OCI-LY1 (cell line): Measurements from ENCODE around the gene TADA3.

Experiments
- H2AFZ ChIP-seq: fragments of 200-600 bp; sonication (generic), shearing (Covaris generic); 2 replicates; pipeline ENCODE4 v1.6.0; 2014; ENCODE audit warnings: antibody characterized with exemption, mild to moderate bottlenecking, low read length
- H3F3A ChIP-seq: fragments of 200-600 bp; sonication (generic), shearing (Covaris generic); 2 replicates; pipeline ENCODE4 v1.6.0; 2014; ENCODE audit warnings: mild to moderate bottlenecking, antibody characterized with exemption, low read length, moderate library complexity; ENCODE audit not compliant: insufficient read depth
- H3K27ac ChIP-seq: fragments of 200-600 bp; sonication (generic); 2 replicates; pipeline ENCODE4 v1.5.1; 2014; ENCODE audit warnings: low read length, mixed run types, mild to moderate bottlenecking, low read depth; ENCODE audit not compliant: poor library complexity, severe bottlenecking
- H3K27me3 ChIP-seq: fragments of 200-600 bp; sonication (generic); 2 replicates; pipeline ENCODE4 v1.6.0; 2014; ENCODE audit warnings: antibody characterized with exemption, mild to moderate bottlenecking, low read length, moderate library complexity; ENCODE audit not compliant: insufficient read depth
- H3K36me3 ChIP-seq: fragments of 200-600 bp; sonication (generic); 2 replicates; pipeline ENCODE4 v1.6.1; 2014; ENCODE audit warnings: mild to moderate bottlenecking, antibody characterized with exemption, low read length, moderate library complexity, mixed read lengths; ENCODE audit not compliant: insufficient read depth
- H3K4me1 ChIP-seq: fragments of 200-600 bp; sonication (generic); 2 replicates; pipeline ENCODE4 v1.5.1; 2014; ENCODE audit warnings: mild to moderate bottlenecking, low read length, moderate library complexity; ENCODE audit not compliant: insufficient read depth, severe bottlenecking
- H3K4me2 ChIP-seq: fragments of 200-600 bp; sonication (generic), shearing (Covaris generic); 2 replicates; pipeline ENCODE4 v1.6.1; 2014; ENCODE audit warnings: low read length
- H3K4me3 ChIP-seq: fragments of 200-600 bp; sonication (generic); 2 replicates; pipeline ENCODE4 v1.5.1; 2014; ENCODE audit warnings: low read length, low read depth, mild to moderate bottlenecking, mixed read lengths; ENCODE audit not compliant: poor library complexity, severe bottlenecking
- H3K79me2 ChIP-seq: fragments of 200-600 bp; shearing (Covaris generic); 2 replicates; pipeline ENCODE4 v1.6.1; 2016; ENCODE audit warnings: mixed run types, low read length, mixed read lengths; ENCODE audit not compliant: insufficient read depth
- H3K9ac ChIP-seq: fragments of 200-600 bp; sonication (generic), shearing (Covaris generic); 2 replicates; pipeline ENCODE4 v1.6.1; 2014; ENCODE audit warnings: mild to moderate bottlenecking, low read length, mixed read lengths
- H3K9me2 ChIP-seq: fragments of 200-600 bp; sonication (generic), shearing (Covaris generic); 2 replicates; pipeline ENCODE4 v1.6.1; 2014; ENCODE audit warnings: low read depth, mild to moderate bottlenecking, low read length, mixed read lengths
- H3K9me3 ChIP-seq: fragments of 200-600 bp; shearing (Covaris generic); 2 replicates; pipeline ENCODE4 v1.6.1; 2014; ENCODE audit warnings: low read length, mixed read lengths
- H4K20me1 ChIP-seq: fragments of 200-600 bp; sonication (generic), shearing (Covaris generic); 2 replicates; pipeline ENCODE4 v1.6.0; 2016; ENCODE audit warnings: mild to moderate bottlenecking, low read length; ENCODE audit not compliant: insufficient read depth
- CTCF ChIP-seq: fragments of 200-600 bp; sonication (generic), shearing (Covaris generic); IDR thresholded peaks from 2 replicates; pipeline ENCODE4 v1.5.1; 2017; ENCODE audit warnings: mild to moderate bottlenecking, antibody characterized with exemption, low read length, moderate library complexity, mixed read lengths
- EZH2 ChIP-seq: fragments of 200-600 bp; sonication (generic), shearing (Covaris generic); IDR thresholded peaks from 2 replicates; pipeline ENCODE4 v1.8.0; 2017; ENCODE audit warnings: borderline replicate concordance, mixed run types, mild to moderate bottlenecking, antibody characterized with exemption, low read length, moderate library complexity, mixed read lengths

TADA3 gene

GRCh38 chr3:9797196-9797945 is 5.1 kb upstream of the TADA3 start:
- no peak overlapping the region for H3K4me2 ChIP-seq
- no peaks in the 10 kb centered on the region for H3F3A ChIP-seq
- H4K20me1 ChIP-seq = no peaks in the 10 kb centered on the region
- H3K27me3 ChIP-seq = no peaks in the 10 kb centered on the region
- H3K9ac ChIP-seq = no peak overlapping the region
- H3K27ac ChIP-seq = no peak overlapping the region
- H2AFZ ChIP-seq = no peak overlapping the region
- peaks cover 21% of the 10 kb centered on the region for H3K4me1 ChIP-seq
- H3K9me2 ChIP-seq = no peaks in the 10 kb centered on the region
- TF ChIP-seq CTCF (no peak), EZH2 (no peak)
- no peak overlapping the region for H3K4me3 ChIP-seq
- peaks cover 76% of the 10 kb centered on the region for H3K36me3 ChIP-seq
- peaks cover 20% of the 10 kb centered on the region for H3K79me2 ChIP-seq
- no peaks in the 10 kb centered on the region for H3K9me3 ChIP-seq

GRCh38 chr3:9795207-9795606 is 2.9 kb upstream of the TADA3 start:
- Histone ChIP-seq H3F3A (no peaks in the 10 kb centered on the region), H3K9ac (no peak overlapping the region; the same call in 1 of the 2 replicates), H3K27me3 (no peaks in the 10 kb centered on the region), H3K4me2 (peak overlapping the region; percentile 99; the same call in 1 of the 2 replicates), H4K20me1 (no peaks in the 10 kb centered on the region), H3K27ac (peak overlapping the region; percentile 2), H3K4me1 (peaks cover 33% of the 10 kb centered on the region), H3K9me2 (no peaks in the 10 kb centered on the region), H3K9me3 (no peaks in the 10 kb centered on the region), H3K36me3 (peaks cover 61% of the 10 kb centered on the region), H2AFZ (no peak overlapping the region), H3K79me2 (peaks cover 23% of the 10 kb centered on the region), H3K4me3 (peak overlapping the region; percentile 93)
- TF ChIP-seq EZH2 = no peak
- TF ChIP-seq CTCF = no peak

GRCh38 chr3:9794400-9794799 is 2.1 kb upstream of the TADA3 start:
- Histone ChIP-seq H2AFZ (no peak overlapping the region), H3K4me2 (peak overlapping the region; percentile 99), H3K4me3 (peak overlapping the region; percentile 93), H4K20me1 (no peaks in the 10 kb centered on the region), H3K79me2 (peaks cover 23% of the 10 kb centered on the region), H3F3A (no peaks in the 10 kb centered on the region), H3K9me2 (no peaks in the 10 kb centered on the region), H3K27me3 (no peaks in the 10 kb centered on the region), H3K36me3 (peaks cover 60% of the 10 kb centered on the region), H3K9ac (peak overlapping the region; percentile 20; the same call in 1 of the 2 replicates), H3K9me3 (no peaks in the 10 kb centered on the region), H3K27ac (no peak overlapping the region), H3K4me1 (peaks cover 33% of the 10 kb centered on the region)
- TF ChIP-seq CTCF (no peak), EZH2 (no peak)
